ENCODE results near the gene ASB3.

GRCh38 chr2:53729143-53729762 lies 57.5 kb downstream of the ASB3 start:
- TF ChIP-seq CTCF (IDR thresholded peaks at IDR 0.05), result no peak
- no peak for TF ChIP-seq POLR2A (IDR thresholded peaks at IDR 0.05)
